Inferior parietal cortex (tissue), 1 donor: ENCODE results near the gene PTAFR.

Source experiments
- DNase-seq: peaks from one replicate; pipeline ENCODE4 v3.0.0-alpha.2; 2016; ENCODE audit errors: extremely low spot score

Gene PTAFR

GRCh38 chr1:28175955-28176485, 470 bp downstream of the PTAFR start:
- DNase-seq: no peak

DNA sequence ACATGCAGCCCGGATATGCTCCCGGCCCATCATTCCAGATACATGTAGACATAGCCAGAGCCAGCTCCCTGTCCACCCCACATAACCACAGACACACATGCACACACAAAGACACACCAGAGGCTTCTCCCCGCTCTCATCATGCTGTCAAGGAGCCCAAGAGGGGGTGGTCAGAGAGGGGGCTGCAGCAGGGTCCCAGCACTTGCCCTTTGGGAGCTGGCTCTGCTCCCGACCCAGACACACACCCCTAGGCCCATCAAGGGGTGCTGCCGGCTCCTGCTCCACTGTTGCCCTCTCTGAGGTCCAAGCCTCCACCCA, 2.6 kb downstream of the PTAFR start:
- no peak for DNase-seq

- peak; percentile 50 for DNase-seq
These were observed 3.1 kb downstream of the PTAFR start for GRCh38 chr1:28173151-28173979.

DNA sequence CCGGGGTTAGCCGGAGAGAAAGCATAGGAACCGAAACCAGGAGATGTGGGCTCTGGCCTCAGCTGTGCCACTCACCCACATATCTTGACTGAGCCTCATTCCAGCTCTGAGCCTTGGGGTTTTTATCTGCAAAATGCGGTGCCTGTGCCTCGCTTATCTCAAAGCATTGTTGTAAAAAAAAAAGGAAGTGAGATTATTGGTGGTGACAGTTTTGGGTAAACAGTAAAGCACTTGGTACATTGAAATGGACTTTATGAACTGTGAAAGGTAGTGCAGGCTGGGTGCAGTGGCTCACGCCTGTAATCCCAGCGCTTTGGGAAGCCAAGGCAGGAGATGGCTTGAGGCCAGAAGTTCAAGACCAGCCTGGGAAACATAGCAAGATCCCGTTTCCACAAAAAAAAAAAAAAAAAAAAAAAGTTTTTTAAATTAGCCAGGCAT, 3.8 kb downstream of the PTAFR start:
- peak; percentile 35 for DNase-seq

DNA sequence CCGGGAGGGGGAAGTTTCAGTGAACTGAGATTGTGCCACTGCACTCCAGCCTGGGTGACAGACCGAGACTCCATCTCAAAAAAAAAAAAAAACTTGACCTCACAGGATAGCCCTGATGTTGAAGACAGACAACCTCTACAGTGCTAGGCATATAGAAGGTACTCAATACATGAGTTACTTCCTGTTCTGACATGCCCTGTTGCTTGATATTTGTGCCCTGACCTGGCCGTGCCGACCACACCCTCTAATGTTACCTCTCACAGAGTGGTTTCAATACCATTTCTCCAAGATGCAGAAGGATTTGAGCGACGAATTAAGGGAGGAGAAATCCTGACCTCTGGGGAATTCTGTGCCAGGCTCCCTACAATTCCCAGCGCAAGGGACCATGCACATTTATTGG, 5.2 kb downstream of the PTAFR start:
- DNase-seq: no peak

DNA sequence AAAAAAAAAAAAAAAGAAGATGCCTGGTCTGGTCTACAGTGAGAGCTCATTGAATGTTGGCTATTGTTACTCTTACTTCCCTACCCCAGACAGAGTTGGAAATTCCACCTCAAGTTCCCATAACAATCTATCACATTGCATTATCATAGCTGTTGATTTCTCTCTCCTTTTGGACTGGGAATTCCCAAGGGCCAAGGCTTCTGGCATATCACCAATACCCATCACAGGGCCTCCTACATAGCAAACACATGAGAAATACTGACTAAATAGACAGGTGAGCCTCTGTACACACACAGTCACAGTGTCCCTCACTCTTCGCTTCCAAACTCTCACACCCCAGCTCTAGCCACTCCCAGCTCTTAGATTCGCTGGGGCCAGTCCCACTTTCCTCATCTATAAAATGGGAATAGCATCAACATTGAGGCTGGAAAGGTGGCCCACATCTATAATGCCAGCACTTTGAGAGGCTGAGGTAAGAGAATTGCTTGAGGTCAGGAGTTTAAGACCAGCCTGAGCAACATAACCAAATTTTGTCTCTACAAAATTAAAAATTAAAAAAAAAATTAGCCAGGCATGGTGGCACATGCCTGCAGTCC, 6.4 kb downstream of the PTAFR start:
- DNase-seq: no peak

DNA sequence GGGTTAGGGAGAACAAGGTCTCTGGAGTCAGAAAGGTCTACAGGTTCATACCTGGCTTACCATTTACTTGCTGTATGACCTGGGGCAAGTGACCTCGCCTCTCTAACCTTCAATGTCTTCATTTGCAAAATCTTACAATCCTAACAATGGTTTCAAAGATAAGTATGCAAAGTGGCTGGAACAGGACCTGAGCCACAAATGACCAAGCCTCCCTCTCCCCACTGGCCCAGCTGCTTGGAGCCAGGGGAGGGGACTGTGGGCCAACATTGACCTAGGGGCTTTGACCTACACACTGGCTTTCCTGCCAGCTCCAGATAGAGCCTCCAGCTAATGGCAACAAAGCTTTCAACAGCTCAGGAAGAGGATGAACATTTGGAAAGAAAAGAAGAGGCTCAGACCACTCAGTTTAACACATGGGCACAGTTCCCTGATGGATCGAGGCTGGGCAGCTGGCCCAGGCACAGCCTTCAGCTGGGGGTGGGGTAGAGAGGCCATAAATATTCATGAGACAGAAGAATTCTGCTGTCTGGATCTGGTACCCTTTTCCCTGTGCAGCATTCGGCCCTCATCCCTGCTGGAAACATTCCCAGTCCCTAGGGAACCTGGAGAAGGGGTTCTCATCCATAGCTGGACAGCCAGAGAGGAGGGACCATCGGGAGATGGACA, 12.9 kb downstream of the PTAFR start:
- DNase-seq: peak; percentile 80

DNA sequence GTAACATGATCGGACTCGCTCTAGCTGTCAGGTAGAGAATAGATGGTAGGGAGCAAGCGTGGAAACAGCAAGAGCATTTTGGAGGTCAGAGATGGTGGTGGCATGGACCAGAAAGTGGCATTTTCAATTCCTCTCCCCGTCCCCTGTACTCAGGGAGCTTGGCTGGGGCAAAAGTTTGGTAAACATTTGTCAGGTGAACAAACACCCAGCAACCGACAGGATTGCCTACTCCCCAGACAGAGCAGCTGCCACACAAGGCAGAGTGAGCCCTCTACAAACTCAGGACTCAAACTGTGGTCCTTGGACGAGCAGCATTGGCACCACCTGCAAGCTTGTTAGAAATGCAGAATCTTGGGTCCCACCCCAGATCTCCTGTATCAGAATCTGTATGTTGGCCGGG, 14.3 kb downstream of the PTAFR start:
- no peak for DNase-seq

- no peak for DNase-seq
These were observed 14.7 kb downstream of the PTAFR start for GRCh38 chr1:28161751-28162150.

DNA sequence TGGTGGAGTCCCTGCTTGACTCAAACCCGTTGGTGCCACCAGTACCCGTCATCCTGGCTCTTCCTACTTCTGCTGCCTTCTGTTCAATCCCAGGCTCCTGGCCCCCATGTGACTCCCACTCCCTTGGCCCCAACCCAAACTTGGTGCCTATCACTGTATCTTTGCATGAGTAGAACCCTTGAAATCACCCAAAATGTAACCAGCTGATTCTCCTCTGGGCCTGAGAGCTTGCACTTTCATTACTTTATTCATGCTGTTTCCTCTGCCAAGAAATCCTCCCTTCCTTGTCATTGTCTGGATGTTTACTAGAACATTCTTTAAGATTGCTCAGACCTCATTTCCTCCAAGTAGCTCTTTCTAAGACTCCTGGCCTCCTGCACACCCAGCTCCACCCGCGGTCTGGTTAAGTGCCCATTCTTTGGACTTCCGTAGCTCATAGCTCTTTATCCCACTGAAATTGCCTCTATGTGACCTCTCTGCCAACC, 15.7 kb downstream of the PTAFR start:
- no peak for DNase-seq

- DNase-seq: no peak
These were observed 16.8 kb downstream of the PTAFR start for GRCh38 chr1:28159680-28160079.

DNA sequence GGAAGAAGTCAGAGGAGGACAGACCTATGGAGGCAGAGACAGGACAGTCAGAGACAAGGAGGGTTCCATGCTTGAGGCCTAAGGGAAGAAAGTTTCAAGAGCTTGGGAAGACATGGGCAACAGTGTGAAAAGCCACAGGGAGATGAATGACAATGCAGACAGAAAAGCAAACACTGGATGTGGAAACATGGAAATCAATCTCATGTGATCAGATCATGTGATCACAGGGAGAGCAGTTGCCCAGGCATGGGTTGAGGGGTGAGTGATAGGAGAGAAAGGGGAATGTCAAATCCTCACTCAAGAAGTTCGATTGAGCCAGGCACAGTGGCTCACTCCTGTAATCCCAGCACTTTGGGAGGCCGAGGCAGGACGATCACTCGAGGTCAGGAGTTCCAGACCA, 17.2 kb downstream of the PTAFR start:
- no peak for DNase-seq

GRCh38 chr1:28157894-28158293, 18.6 kb downstream of the PTAFR start:
- DNase-seq: no peak

DNA sequence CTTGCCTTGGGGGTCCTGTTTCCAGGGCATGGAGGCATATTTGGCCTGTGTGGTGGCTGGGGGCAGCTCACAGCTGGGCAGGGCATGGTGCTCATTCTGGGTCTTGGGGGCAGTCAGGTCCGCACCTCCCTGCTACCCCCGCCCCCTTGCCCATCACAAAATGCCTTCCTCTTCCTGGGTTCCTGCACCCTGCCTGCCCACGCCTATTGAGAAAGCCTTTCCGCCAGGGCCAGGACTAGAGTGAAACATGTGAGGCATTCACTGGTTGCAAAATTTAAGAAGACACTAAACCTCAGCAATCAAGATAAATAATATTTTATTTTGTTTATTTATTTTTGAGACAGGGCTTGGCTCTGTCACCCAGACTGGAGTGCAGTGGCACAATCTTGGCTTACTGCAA, 19.7 kb downstream of the PTAFR start:
- DNase-seq: no peak

DNA sequence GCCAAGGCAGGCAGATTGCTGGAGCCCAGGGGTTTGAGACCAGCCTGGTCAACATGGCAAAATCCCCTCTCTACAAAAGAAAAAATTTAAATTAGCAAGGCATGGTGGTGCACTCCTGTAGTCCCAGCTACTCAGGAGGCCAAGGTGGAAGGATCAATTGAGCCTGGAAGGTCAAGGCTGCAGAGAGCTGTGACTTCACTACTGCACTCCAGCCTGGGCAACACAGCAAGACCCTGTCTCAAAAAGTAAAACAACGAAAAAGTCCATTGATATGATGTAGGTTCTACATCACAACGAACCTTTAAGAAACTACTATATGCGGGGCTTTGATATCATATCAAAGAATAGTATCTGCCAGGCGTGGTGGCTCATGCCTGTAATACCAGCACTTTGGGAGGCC, 20.9 kb downstream of the PTAFR start:
- DNase-seq: no peak

DNA sequence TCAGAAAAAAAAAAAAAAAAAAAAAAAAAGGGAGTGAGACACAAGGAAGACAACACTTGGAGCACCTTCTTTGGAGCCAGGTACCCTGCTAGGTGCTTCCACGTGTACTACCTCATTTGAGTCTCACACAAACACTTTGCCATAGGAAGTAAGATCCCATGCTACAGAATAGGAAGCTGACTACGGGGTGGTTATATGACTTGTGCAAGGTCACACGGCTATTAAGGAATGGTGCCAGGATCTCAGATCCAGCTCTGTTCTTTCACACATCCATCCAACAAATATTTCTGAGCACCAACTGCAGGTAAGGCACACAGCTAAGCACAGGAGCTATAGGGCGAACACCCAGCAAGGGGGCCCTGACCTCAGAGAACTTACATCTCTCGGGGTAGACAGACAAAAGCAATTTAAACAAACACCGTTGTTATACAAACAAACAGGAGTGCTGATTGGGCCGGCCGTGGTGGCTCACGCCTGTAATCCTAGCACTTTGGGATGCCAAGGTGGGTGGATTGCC, 22.4 kb downstream of the PTAFR start:
- DNase-seq: no peak

DNA sequence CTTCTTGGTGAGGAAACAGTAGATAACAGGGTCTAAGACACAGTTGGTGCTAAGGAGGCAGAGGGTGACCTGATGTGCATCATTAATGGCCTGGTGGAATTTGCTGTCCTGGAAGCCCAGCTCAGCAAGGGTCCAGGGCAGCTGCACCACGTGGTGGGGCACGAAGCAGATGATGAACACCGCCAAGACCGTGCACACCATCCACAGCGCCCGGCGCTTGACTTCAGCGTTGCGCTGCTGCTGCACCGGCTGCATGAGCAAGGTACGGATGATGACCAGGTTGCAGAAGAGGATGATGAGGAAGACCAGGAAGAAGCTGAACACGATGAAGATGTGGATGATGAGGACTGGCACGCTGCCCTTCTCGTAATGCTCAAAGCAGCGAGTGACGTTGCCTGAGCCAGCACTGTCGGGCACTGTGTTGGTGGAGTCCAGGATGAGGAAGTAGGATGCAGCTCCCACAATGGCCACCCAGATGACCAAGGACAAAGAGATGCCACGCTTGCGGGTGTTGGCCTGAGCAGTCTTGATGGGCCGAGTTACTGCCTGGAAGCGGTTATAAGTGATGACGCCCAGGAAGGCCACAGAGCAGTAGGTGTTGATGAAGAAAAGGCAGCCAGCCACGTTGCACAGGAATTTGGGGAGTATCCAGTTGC, 26.2 kb downstream of the PTAFR start:
- DNase-seq: no peak

DNA sequence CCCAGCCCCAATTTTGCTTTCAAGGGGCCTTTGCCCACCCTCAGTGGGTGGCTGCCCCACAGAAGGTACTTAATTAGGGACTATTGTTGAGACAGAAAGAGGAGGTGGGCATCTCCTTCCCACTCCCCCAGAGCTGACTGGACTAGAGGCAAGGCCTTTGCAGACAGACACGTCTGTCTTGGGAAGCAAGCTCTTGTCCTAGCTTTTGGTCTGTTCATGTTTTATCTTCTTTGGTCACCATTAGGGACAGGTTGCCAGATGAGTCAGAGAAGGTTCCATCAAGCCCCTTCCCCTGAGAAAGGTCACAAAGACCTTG, 27.7 kb downstream of the PTAFR start:
- no peak for DNase-seq

- DNase-seq: no peak
These were observed 29.0 kb downstream of the PTAFR start for GRCh38 chr1:28147264-28148094.

- DNase-seq: no peak
These were observed 30.8 kb downstream of the PTAFR start for GRCh38 chr1:28145728-28146127.
